HepG2 (cell line): ENCODE results near the gene MRPL20. TPM values are rescaled to one million over a fixed set of nuclear protein-coding genes. Genes with fewer than 3 reads are reported as not detected.

Experiments used
- FLYWCH1 ChIP-seq: sonication (generic); formaldehyde crosslinking; IDR thresholded peaks from 2 replicates; pipeline ENCODE4 v1.8.1; 2023; ENCODE audit warnings: mild to moderate bottlenecking, missing genetic modification reagents
- KLF11 ChIP-seq: IDR thresholded peaks from 2 replicates; pipeline ENCODE4 v1.6.1; 2016; ENCODE audit warnings: missing compliant biosample characterization
- MIXL1 ChIP-seq: IDR thresholded peaks from 2 replicates; pipeline ENCODE4 v1.6.1; 2016
- PAX8 ChIP-seq: sonication (generic); formaldehyde crosslinking; IDR thresholded peaks from 2 replicates; pipeline ENCODE4 v1.8.0; 2022; ENCODE audit warnings: mild to moderate bottlenecking, missing genetic modification reagents, borderline replicate concordance
- PHB2 ChIP-seq: fragments of 450-650 bp; IDR thresholded peaks from 2 replicates; pipeline ENCODE4 v1.6.1; 2018; ENCODE audit not compliant: partially characterized antibody
- THYN1 ChIP-seq: sonication (generic); formaldehyde crosslinking; IDR thresholded peaks from 2 replicates; pipeline ENCODE4 v1.8.1; 2023; ENCODE audit warnings: low read depth, mild to moderate bottlenecking, moderate library complexity, missing genetic modification reagents, borderline replicate concordance
- ZFAT ChIP-seq: sonication (generic); formaldehyde crosslinking; conservative IDR thresholded peaks from 2 replicates; pipeline ENCODE4 v1.8.1; 2023; ENCODE audit warnings: missing genetic modification reagents, inconsistent platforms
- ZMYM3 ChIP-seq: sonication (generic); formaldehyde crosslinking; IDR thresholded peaks from 2 replicates; pipeline ENCODE4 v1.5.1; 2020; ENCODE audit warnings: mild to moderate bottlenecking, missing genetic modification reagents
- ZNF326 ChIP-seq: sonication (generic); formaldehyde crosslinking; IDR thresholded peaks from 2 replicates; pipeline ENCODE4 v1.4.0; 2020; ENCODE audit warnings: missing genetic modification reagents, borderline replicate concordance
- ZNF563 ChIP-seq: sonication (generic); formaldehyde crosslinking; IDR thresholded peaks from 2 replicates; pipeline ENCODE4 v1.8.0; 2022; ENCODE audit warnings: mild to moderate bottlenecking, moderate library complexity, missing genetic modification reagents
- ZNF570 ChIP-seq: sonication (generic); formaldehyde crosslinking; IDR thresholded peaks from 2 replicates; pipeline ENCODE4 v1.4.0; 2020; ENCODE audit warnings: mild to moderate bottlenecking, missing genetic modification reagents, borderline replicate concordance
- ZNF720 ChIP-seq: sonication (generic); formaldehyde crosslinking; IDR thresholded peaks from 2 replicates; pipeline ENCODE4 v1.4.0; 2020; ENCODE audit warnings: missing genetic modification reagents
- polyA plus RNA-seq, 8 experiments: library from polyadenylated mRNA; depleted of rRNA in 3 of 8; stranded (reverse) in 7 of 8; unstranded in 1 of 8; fragments of >200 nt; fragmentation: Illumina TruSeq in 4 of 8; extraction: Trizol in 4 of 8; gene quantifications; 2 replicates each; pipeline versions ENCODE4 v1.2.1 to v1.2.3, GENCODE V29; 2011 to 2016; ENCODE audit warnings: low read depth in 4 of 8, missing spikeins in 1 of 8, mixed read lengths in 1 of 8; ENCODE audit not compliant: insufficient read depth in 1 of 8
- total RNA-seq, 5 experiments: library from RNA; depleted of rRNA; stranded (reverse); fragments of >200 nt; fragmentation: Illumina TruSeq; extraction: Trizol; gene quantifications; 2 replicates each; pipeline ENCODE4 v1.2.3, GENCODE V29; 2016; ENCODE audit warnings: low read depth in 1 of 5
- TF ChIP-seq, protein P1 (sequence below): sonication (generic); formaldehyde crosslinking; IDR thresholded peaks from 2 replicates; pipeline ENCODE4 v1.5.1; 2020; ENCODE audit warnings: mild to moderate bottlenecking, missing genetic modification reagents, moderate library complexity
- TF ChIP-seq, protein P2 (sequence below): sonication (generic); formaldehyde crosslinking; IDR thresholded peaks from one replicate; pipeline ENCODE4 v1.5.1; 2020; ENCODE audit warnings: mild to moderate bottlenecking, missing genetic modification reagents; ENCODE audit errors: not compliant biosample characterization
- TF ChIP-seq, protein P3 (sequence below): sonication (generic); formaldehyde crosslinking; IDR thresholded peaks from 2 replicates; pipeline ENCODE4 v1.5.0; 2020; ENCODE audit warnings: mild to moderate bottlenecking, missing genetic modification reagents, borderline replicate concordance

MRPL20 gene
- total and polyA plus RNA-seq, 2 of the 13 experiments (the other 11 are each of a cell fraction or from before 2014, with no cell fraction given) = 59.2 to 127 TPM

DNA sequence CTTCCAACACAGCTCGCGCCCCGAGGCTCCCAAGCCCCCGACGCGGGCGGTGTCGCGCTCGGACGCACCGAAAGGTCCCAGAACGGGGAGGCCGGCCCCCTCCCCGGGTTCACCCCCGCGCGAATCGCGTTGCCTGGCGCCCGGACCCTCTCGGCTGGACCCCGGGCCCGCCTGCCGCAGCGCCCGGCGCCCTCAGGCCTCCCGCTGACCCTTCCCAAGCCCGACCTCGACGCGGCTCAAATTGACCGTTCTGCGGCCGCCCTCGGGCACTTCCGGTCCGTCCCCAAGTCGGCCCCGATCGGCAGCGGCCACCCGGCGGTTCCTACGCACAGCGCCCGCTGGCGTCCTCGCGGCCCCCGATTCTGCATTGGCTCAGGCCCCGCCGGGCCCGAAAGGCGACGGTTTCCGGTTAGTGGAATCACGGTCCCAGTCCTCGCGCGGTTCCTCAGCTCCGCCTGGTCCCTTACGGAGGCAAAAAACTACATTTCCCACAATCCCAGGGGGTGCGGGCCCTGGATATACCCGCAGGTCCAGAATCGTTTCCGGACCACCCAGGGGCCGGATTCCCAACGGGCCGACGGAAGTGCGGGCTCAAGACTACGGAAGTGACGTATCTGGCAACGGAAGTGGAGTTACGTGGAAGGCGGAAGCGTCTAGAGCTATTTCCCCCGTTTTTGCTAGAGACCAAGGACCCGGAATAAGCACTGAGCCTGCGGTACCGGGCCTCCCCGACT lies 32.0 kb downstream of the MRPL20 start, which contains the start of gene AURKAIP1 (continued):
- TF ChIP-seq, protein P1, sequence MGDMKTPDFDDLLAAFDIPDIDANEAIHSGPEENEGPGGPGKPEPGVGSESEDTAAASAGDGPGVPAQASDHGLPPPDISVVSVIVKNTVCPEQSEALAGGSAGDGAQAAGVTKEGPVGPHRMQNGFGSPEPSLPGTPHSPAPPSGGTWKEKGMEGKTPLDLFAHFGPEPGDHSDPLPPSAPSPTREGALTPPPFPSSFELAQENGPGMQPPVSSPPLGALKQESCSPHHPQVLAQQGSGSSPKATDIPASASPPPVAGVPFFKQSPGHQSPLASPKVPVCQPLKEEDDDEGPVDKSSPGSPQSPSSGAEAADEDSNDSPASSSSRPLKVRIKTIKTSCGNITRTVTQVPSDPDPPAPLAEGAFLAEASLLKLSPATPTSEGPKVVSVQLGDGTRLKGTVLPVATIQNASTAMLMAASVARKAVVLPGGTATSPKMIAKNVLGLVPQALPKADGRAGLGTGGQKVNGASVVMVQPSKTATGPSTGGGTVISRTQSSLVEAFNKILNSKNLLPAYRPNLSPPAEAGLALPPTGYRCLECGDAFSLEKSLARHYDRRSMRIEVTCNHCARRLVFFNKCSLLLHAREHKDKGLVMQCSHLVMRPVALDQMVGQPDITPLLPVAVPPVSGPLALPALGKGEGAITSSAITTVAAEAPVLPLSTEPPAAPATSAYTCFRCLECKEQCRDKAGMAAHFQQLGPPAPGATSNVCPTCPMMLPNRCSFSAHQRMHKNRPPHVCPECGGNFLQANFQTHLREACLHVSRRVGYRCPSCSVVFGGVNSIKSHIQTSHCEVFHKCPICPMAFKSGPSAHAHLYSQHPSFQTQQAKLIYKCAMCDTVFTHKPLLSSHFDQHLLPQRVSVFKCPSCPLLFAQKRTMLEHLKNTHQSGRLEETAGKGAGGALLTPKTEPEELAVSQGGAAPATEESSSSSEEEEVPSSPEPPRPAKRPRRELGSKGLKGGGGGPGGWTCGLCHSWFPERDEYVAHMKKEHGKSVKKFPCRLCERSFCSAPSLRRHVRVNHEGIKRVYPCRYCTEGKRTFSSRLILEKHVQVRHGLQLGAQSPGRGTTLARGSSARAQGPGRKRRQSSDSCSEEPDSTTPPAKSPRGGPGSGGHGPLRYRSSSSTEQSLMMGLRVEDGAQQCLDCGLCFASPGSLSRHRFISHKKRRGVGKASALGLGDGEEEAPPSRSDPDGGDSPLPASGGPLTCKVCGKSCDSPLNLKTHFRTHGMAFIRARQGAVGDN (CRISPR knock-in tag) = peak; percentile 96
- TF ChIP-seq MIXL1 (CRISPR knock-in tag) (peak; percentile 89), FLYWCH1 (CRISPR knock-in tag) (no peak), ZNF570 (no peak), ZNF326 (no peak; the same call in 1 of the 2 replicates), ZFAT (CRISPR knock-in tag) (no peak), KLF11 (no peak), ZMYM3 (CRISPR knock-in tag) (no peak), THYN1 (0 out of 2 replicates have a peak, but pooled peaks have one; percentile 6), PAX8 (CRISPR knock-in tag) (no peak), ZNF563 (peak; percentile 59), PHB2 (no peak), ZNF720 (CRISPR knock-in tag) (peak; percentile 75; the same call in 1 of the 2 replicates)
- TF ChIP-seq, protein P2, sequence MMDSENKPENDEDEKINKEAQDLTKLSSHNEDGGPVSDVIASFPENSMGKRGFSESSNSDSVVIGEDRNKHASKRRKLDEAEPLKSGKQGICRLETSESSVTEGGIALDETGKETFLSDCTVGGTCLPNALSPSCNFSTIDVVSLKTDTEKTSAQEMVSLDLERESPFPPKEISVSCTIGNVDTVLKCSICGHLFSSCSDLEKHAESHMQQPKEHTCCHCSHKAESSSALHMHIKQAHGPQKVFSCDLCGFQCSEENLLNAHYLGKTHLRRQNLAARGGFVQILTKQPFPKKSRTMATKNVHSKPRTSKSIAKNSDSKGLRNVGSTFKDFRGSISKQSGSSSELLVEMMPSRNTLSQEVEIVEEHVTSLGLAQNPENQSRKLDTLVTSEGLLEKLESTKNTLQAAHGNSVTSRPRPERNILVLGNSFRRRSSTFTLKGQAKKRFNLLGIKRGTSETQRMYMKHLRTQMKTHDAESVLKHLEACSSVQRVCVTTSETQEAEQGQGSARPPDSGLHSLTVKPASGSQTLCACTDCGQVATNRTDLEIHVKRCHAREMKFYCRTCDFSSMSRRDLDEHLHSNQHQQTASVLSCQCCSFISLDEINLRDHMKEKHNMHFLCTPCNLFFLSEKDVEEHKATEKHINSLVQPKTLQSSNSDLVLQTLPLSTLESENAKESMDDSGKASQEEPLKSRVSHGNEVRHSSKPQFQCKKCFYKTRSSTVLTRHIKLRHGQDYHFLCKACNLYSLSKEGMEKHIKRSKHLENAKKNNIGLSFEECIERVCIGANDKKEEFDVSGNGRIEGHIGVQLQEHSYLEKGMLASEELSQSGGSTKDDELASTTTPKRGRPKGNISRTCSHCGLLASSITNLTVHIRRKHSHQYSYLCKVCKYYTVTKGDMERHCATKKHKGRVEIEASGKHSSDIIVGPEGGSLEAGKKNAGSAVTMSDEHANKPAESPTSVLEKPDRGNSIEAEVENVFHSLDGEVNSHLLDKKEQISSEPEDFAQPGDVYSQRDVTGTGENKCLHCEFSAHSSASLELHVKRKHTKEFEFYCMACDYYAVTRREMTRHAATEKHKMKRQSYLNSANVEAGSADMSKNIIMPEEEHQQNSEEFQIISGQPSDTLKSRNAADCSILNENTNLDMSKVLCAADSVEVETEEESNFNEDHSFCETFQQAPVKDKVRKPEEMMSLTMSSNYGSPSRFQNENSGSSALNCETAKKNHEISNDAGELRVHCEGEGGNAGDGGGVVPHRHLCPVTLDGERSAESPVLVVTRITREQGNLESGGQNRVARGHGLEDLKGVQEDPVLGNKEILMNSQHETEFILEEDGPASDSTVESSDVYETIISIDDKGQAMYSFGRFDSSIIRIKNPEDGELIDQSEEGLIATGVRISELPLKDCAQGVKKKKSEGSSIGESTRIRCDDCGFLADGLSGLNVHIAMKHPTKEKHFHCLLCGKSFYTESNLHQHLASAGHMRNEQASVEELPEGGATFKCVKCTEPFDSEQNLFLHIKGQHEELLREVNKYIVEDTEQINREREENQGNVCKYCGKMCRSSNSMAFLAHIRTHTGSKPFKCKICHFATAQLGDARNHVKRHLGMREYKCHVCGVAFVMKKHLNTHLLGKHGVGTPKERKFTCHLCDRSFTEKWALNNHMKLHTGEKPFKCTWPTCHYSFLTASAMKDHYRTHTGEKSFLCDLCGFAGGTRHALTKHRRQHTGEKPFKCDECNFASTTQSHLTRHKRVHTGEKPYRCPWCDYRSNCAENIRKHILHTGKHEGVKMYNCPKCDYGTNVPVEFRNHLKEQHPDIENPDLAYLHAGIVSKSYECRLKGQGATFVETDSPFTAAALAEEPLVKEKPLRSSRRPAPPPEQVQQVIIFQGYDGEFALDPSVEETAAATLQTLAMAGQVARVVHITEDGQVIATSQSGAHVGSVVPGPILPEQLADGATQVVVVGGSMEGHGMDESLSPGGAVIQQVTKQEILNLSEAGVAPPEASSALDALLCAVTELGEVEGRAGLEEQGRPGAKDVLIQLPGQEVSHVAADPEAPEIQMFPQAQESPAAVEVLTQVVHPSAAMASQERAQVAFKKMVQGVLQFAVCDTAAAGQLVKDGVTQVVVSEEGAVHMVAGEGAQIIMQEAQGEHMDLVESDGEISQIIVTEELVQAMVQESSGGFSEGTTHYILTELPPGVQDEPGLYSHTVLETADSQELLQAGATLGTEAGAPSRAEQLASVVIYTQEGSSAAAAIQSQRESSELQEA (CRISPR knock-in tag) = peak; percentile 84
- TF ChIP-seq, protein P3, sequence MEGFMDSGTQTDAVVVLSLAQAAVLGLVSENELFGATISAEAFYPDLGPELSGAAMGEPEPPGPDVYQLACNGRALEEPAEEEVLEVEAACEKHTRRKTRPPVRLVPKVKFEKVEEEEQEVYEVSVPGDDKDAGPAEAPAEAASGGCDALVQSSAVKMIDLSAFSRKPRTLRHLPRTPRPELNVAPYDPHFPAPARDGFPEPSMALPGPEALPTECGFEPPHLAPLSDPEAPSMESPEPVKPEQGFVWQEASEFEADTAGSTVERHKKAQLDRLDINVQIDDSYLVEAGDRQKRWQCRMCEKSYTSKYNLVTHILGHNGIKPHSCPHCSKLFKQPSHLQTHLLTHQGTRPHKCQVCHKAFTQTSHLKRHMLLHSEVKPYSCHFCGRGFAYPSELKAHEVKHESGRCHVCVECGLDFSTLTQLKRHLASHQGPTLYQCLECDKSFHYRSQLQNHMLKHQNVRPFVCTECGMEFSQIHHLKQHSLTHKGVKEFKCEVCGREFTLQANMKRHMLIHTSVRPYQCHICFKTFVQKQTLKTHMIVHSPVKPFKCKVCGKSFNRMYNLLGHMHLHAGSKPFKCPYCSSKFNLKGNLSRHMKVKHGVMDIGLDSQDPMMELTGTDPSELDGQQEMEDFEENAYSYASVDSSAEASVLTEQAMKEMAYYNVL (CRISPR knock-in tag) = peak; percentile 82; the same call in 1 of the 2 replicates
